ENCODE data around the gene XPR1. TPM values are rescaled to one million over a fixed set of nuclear protein-coding genes. Genes with fewer than 3 reads are reported as not detected.

The XPR1 gene
- total RNA-seq, 1 donor from 2014 or later = 25.4 TPM

DNA sequence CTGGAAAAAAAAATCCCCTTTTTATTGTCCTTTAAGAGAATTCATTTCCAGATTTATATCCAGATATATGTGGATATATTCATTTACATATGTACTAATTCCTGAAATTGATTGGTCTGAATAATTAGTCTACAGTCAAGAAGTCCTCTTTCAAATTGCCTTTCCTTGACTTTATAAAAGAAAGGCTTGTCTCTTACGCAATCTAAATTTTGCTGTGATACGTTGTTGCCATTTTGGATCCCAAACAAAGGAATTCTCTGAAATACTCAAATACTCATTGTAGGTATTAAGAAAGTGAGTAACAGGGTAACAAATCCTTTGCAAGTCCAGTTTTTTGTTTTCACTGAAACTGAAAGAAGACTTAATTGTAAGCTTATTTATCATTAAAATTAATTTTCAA lies 144.0 kb downstream of the XPR1 start:
- TF ChIP-seq, protein P1, sequence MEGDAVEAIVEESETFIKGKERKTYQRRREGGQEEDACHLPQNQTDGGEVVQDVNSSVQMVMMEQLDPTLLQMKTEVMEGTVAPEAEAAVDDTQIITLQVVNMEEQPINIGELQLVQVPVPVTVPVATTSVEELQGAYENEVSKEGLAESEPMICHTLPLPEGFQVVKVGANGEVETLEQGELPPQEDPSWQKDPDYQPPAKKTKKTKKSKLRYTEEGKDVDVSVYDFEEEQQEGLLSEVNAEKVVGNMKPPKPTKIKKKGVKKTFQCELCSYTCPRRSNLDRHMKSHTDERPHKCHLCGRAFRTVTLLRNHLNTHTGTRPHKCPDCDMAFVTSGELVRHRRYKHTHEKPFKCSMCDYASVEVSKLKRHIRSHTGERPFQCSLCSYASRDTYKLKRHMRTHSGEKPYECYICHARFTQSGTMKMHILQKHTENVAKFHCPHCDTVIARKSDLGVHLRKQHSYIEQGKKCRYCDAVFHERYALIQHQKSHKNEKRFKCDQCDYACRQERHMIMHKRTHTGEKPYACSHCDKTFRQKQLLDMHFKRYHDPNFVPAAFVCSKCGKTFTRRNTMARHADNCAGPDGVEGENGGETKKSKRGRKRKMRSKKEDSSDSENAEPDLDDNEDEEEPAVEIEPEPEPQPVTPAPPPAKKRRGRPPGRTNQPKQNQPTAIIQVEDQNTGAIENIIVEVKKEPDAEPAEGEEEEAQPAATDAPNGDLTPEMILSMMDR (IDR thresholded peaks at IDR 0.05; ENCODE audit: insufficient read depth, low read length, poor library complexity, severe bottlenecking) = no peak
- no peak for DNase-seq (ENCODE audit: low read depth)
- H3K27me3 ChIP-seq (ENCODE audit: control insufficient read depth, insufficient read depth, low read length) = no peaks in the 10 kb centered on the region
- no peak overlapping the region for H3K4me3 ChIP-seq (ENCODE audit: low read depth, low read length)
- no peaks in the 10 kb centered on the region for H3K36me3 ChIP-seq (ENCODE audit: control insufficient read depth, insufficient read depth, low read length)

DNA sequence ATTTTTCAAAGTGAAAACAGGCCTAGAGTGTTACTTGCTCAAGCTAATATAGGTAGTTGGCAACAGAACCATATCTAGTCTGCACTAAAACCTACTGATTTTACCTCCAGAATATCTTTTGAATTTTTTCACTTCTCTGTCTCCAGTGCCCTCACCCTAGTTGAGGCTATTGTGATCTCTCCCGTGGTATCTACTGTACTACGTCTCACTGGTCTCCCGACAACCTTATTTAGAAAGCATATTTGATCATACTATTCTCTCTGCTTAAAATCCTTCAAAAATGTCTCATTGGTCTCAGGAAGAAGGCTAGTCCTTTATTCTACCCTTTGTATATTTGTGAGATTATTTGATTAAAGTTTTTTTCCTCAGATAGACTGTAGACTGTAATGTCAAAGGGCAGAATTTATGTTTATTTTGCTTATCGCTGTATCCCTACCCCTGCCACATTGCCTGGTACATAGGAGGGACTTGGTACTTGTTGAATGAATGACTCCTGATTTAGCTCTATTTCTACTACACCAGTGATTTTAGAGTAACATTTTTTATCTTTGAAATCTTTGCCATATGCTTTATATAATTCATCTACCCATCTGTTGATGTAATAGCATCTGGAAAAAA lies 145.4 kb downstream of the XPR1 start:
- Histone ChIP-seq H3K27me3 (ENCODE audit: control insufficient read depth, insufficient read depth, low read length) (no peaks in the 10 kb centered on the region), H3K36me3 (ENCODE audit: control insufficient read depth, insufficient read depth, low read length) (no peaks in the 10 kb centered on the region), H3K4me3 (ENCODE audit: low read depth, low read length) (no peak overlapping the region)
- TF ChIP-seq, protein P1 (IDR thresholded peaks at IDR 0.05; ENCODE audit: insufficient read depth, low read length, poor library complexity, severe bottlenecking) = no peak
- DNase-seq (ENCODE audit: low read depth) = no peak

DNA sequence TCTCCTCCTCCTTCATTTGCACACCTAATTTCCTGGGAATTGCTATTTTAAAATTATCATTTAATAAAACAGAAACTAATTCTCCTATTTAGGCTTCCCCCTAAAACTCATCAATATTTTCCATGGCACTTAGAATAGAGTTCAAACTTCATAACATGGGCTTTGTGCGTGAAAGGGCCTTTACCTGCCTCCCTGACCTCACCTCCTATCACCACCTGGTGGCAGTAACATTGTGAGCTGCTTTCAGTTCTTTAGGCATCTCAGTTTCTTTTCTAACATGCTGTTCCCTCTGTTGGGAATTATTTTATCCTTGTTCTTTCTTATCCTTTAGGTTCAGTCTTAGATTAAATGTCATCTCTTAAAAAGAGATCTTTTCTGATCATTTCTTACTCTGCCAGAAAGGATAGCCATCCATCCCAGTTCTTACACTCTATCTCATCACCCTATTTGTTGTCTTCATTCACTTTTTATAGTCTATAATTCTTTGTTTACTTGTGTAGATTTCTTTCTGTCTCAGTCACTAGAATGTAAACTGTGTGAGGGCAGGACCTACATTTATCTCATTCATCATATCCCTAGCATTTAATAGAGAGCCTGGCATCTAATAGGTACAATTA lies 147.1 kb downstream of the XPR1 start:
- DNase-seq (ENCODE audit: low read depth) = no peak
- H3K36me3 ChIP-seq (ENCODE audit: control insufficient read depth, insufficient read depth, low read length) = no peaks in the 10 kb centered on the region
- TF ChIP-seq, protein P1 (IDR thresholded peaks at IDR 0.05; ENCODE audit: insufficient read depth, low read length, poor library complexity, severe bottlenecking) = peak; percentile 49

DNA sequence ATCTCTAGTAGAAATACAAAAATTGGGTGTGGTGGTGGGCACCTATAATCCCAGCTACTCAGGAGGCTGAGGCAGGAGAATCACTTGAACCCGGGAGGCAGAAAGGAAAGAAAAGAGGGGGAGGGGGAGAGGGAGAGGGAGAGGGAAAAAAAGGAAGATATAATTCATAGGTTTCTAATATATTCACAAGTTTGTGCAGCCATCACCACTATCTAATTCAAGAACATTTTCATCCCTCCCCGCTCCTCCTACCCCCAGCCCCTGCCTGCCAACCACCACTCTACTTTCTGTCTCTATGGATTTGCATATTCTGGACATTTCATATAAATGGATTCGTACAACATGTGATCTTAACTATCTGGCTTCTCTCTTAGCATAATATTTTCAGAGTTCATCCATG lies 147.8 kb downstream of the XPR1 start:
- Histone ChIP-seq H3K4me3 (ENCODE audit: low read depth, low read length) (no peak overlapping the region), H3K27me3 (ENCODE audit: control insufficient read depth, insufficient read depth, low read length) (no peaks in the 10 kb centered on the region), H3K36me3 (ENCODE audit: control insufficient read depth, insufficient read depth, low read length) (no peaks in the 10 kb centered on the region)
- TF ChIP-seq, protein P1 (IDR thresholded peaks at IDR 0.05; ENCODE audit: insufficient read depth, low read length, poor library complexity, severe bottlenecking) = no peak
- no peak for DNase-seq (ENCODE audit: low read depth)

More for the DNA sequence above, 147.1 kb downstream of the XPR1 start:
- Histone ChIP-seq H3K27me3 (ENCODE audit: control insufficient read depth, insufficient read depth, low read length) (no peaks in the 10 kb centered on the region), H3K4me3 (ENCODE audit: low read depth, low read length) (no peak overlapping the region)

DNA sequence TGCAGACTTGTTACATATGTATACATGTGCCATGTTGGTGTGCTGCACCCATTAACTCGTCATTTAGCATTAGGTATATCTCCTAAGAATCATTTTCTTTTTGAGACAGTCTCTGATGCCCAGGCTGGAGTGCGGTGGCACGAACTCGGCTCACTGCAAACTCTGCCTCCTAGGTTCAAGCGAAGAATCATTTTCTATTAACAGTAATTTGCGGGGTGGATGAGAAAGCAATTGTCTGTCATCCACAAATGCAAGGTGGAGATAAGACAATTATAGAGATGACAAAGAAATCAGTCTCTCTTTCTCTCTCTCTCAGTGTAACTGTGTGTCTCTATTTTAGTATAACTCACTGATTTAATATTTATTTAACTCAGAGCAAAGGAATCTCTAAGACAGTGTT lies 149.9 kb downstream of the XPR1 start:
- Histone ChIP-seq H3K4me3 (ENCODE audit: low read depth, low read length) (no peak overlapping the region), H3K27me3 (ENCODE audit: control insufficient read depth, insufficient read depth, low read length) (no peaks in the 10 kb centered on the region), H3K36me3 (ENCODE audit: control insufficient read depth, insufficient read depth, low read length) (no peaks in the 10 kb centered on the region)
- TF ChIP-seq, protein P1 (IDR thresholded peaks at IDR 0.05; ENCODE audit: insufficient read depth, low read length, poor library complexity, severe bottlenecking) = no peak
- no peak for DNase-seq (ENCODE audit: low read depth)

DNA sequence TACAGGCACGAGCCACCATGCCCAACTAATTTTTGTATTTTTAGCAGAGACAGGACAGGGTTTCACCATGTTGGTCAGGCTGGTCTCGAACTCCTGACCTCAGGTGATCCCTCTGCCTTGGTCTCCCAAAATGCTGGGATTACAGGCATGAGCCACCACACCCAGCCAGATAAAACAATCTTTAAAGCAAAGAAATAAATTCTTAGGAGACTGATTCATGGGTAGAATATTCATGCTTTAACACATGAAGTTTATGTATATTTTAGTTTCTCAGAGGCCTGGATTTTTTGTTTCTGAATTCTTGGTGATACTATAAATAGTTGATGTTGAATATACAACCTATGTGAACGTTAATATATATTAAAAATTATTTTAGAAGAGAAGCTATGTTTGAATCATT lies 153.5 kb downstream of the XPR1 start:
- no peaks in the 10 kb centered on the region for H3K27me3 ChIP-seq (ENCODE audit: control insufficient read depth, insufficient read depth, low read length)
- TF ChIP-seq, protein P1 (IDR thresholded peaks at IDR 0.05; ENCODE audit: insufficient read depth, low read length, poor library complexity, severe bottlenecking) = no peak
- DNase-seq (ENCODE audit: low read depth) = no peak
- H3K36me3 ChIP-seq (ENCODE audit: control insufficient read depth, insufficient read depth, low read length) = no peaks in the 10 kb centered on the region
- H3K4me3 ChIP-seq (ENCODE audit: low read depth, low read length) = no peak overlapping the region
